Measurements from ENCODE around the gene DHRS7B. TPM values are rescaled to one million over a fixed set of nuclear protein-coding genes. Genes with fewer than 3 reads are reported as not detected.
"Not testable (repeated sequence)": the region's sequence is repeated elsewhere in the genome, so short reads cannot be mapped to it uniquely, and the experiment has no call there.

The DHRS7B gene
- total and polyA plus RNA-seq, 2 donors (not counting 1 experiment from before 2014, with no cell fraction given): 15.5 to 21.5 TPM

GRCh38 chr17:21191698-21192097, 64.9 kb downstream of the DHRS7B start:
- Histone ChIP-seq H4K20me1 (ENCODE audit: control insufficient read depth, extremely low read depth, insufficient read depth, low read length) (no peaks in the 10 kb centered on the region), H3K36me3 (ENCODE audit: control insufficient read depth, insufficient read depth, low read length) (peaks cover 2% of the 10 kb centered on the region), H3K79me2 (ENCODE audit: control insufficient read depth, insufficient read depth, low read length) (no peaks in the 10 kb centered on the region), H3K27me3 (ENCODE audit: control insufficient read depth, insufficient read depth, low read length) (no peaks in the 10 kb centered on the region), H3K4me2 (ENCODE audit: extremely low read depth, insufficient read depth, low read length) (no peak overlapping the region), H2AFZ (ENCODE audit: low read length) (no peak overlapping the region), H3K9ac (ENCODE audit: insufficient read depth, low read length) (no peak overlapping the region), H3K4me1 (ENCODE audit: control insufficient read depth, extremely low read depth, insufficient read depth, low read length) (no peaks in the 10 kb centered on the region), H3K27ac (ENCODE audit: insufficient read depth, low read length) (no peak overlapping the region), H3K9me3 (ENCODE audit: control insufficient read depth, insufficient read depth, low read depth, low read length) (no peaks in the 10 kb centered on the region), H3K4me3 (replicated peaks in 1 of 4; ENCODE audit: control extremely low read depth in 1 of 4, insufficient read depth in 1 of 4, low read depth in 3 of 4, low read length in 4 of 4) (no peak overlapping the region)
- TF ChIP-seq EZH2 (IDR thresholded peaks at IDR 0.05; ENCODE audit: low read length, missing control alignments): no peak
- TF ChIP-seq CTCF (conservative IDR thresholded peaks at IDR 0.05 in 1 of 2, IDR thresholded peaks at IDR 0.05 in 1 of 2; ENCODE audit: low read depth in 1 of 2, low read length in 2 of 2): no peak
- DNase-seq (ENCODE audit: low read depth in 2 of 2): peak in 1 of 2 donors; percentile 33

- H3K4me3 ChIP-seq (replicated peaks in 1 of 4; ENCODE audit: control extremely low read depth in 1 of 4, insufficient read depth in 1 of 4, low read depth in 3 of 4, low read length in 4 of 4); H3K79me2 ChIP-seq (ENCODE audit: control insufficient read depth, insufficient read depth, low read length); H3K27ac ChIP-seq (ENCODE audit: insufficient read depth, low read length); H3K9me3 ChIP-seq (ENCODE audit: control insufficient read depth, insufficient read depth, low read depth, low read length); H3K9ac ChIP-seq (ENCODE audit: insufficient read depth, low read length); H4K20me1 ChIP-seq (ENCODE audit: control insufficient read depth, extremely low read depth, insufficient read depth, low read length); H2AFZ ChIP-seq (ENCODE audit: low read length); H3K27me3 ChIP-seq (ENCODE audit: control insufficient read depth, insufficient read depth, low read length); H3K4me2 ChIP-seq (ENCODE audit: extremely low read depth, insufficient read depth, low read length); DNase-seq (ENCODE audit: low read depth in 2 of 2); H3K4me1 ChIP-seq (ENCODE audit: control insufficient read depth, extremely low read depth, insufficient read depth, low read length); H3K36me3 ChIP-seq (ENCODE audit: control insufficient read depth, insufficient read depth, low read length): not testable (repeated sequence)
Measured at GRCh38 chr17:21192414-21192813, 65.7 kb downstream of the DHRS7B start.

GRCh38 chr17:21193031-21193430, 66.3 kb downstream of the DHRS7B start:
- H2AFZ ChIP-seq (ENCODE audit: low read length): no peak overlapping the region
- DNase-seq (ENCODE audit: low read depth in 2 of 2): no peak
- H3K27ac ChIP-seq (ENCODE audit: insufficient read depth, low read length): no peak overlapping the region
- H3K4me2 ChIP-seq (ENCODE audit: extremely low read depth, insufficient read depth, low read length): no peak overlapping the region
- H4K20me1 ChIP-seq (ENCODE audit: control insufficient read depth, extremely low read depth, insufficient read depth, low read length): no peaks in the 10 kb centered on the region
- H3K4me3 ChIP-seq (replicated peaks in 1 of 4; ENCODE audit: control extremely low read depth in 1 of 4, insufficient read depth in 1 of 4, low read depth in 3 of 4, low read length in 4 of 4): no peak overlapping the region
- H3K4me1 ChIP-seq (ENCODE audit: control insufficient read depth, extremely low read depth, insufficient read depth, low read length): no peaks in the 10 kb centered on the region
- no peak overlapping the region for H3K9ac ChIP-seq (ENCODE audit: insufficient read depth, low read length)
- H3K9me3 ChIP-seq (ENCODE audit: control insufficient read depth, insufficient read depth, low read depth, low read length): no peaks in the 10 kb centered on the region
- peaks cover 6% of the 10 kb centered on the region for H3K36me3 ChIP-seq (ENCODE audit: control insufficient read depth, insufficient read depth, low read length)
- TF ChIP-seq EZH2 (IDR thresholded peaks at IDR 0.05; ENCODE audit: low read length, missing control alignments) (no peak), CTCF (conservative IDR thresholded peaks at IDR 0.05 in 1 of 2, IDR thresholded peaks at IDR 0.05 in 1 of 2; ENCODE audit: low read depth in 1 of 2, low read length in 2 of 2) (no peak)
- no peaks in the 10 kb centered on the region for H3K27me3 ChIP-seq (ENCODE audit: control insufficient read depth, insufficient read depth, low read length)
- H3K79me2 ChIP-seq (ENCODE audit: control insufficient read depth, insufficient read depth, low read length): peaks cover 2% of the 10 kb centered on the region
